Neural crest cell (in vitro differentiated cells): ENCODE data around the gene FAM13C. TPM values are rescaled to one million over a fixed set of nuclear protein-coding genes. Genes with fewer than 3 reads are reported as not detected.

Source experiments
- DNase-seq: peaks from one replicate; pipeline ENCODE4 v3.0.0; 2021; ENCODE audit warnings: low read depth, mixed read lengths, low spot score
- H3K27ac Mint-ChIP-seq: one replicate; pipeline ENCODE4 v1.8.0; 2021; ENCODE audit warnings: mild to moderate bottlenecking, mixed read lengths; ENCODE audit not compliant: unreplicated experiment
- H3K27me3 Mint-ChIP-seq: 2 replicates; pipeline ENCODE4 v1.8.0; 2021; ENCODE audit warnings: low read depth, mild to moderate bottlenecking, mixed read lengths
- H3K36me3 Mint-ChIP-seq: 2 replicates; pipeline ENCODE4 v1.8.0; 2021; ENCODE audit warnings: low read depth, mild to moderate bottlenecking, mixed read lengths
- H3K4me1 Mint-ChIP-seq: 2 replicates; pipeline ENCODE4 v1.8.0; 2021; ENCODE audit warnings: mixed read lengths
- H3K4me3 Mint-ChIP-seq: one replicate; pipeline ENCODE4 v1.8.0; 2021; ENCODE audit warnings: mild to moderate bottlenecking, mixed read lengths
- H3K9me3 Mint-ChIP-seq: 2 replicates; pipeline ENCODE4 v1.8.0; 2021; ENCODE audit warnings: mixed read lengths
- CTCF ChIP-seq: fragments of 200-600 bp; sonication (generic); conservative IDR thresholded peaks from 2 replicates; pipeline ENCODE4 v1.5.0; 2021; ENCODE audit warnings: antibody characterized with exemption, mild to moderate bottlenecking
- total RNA-seq: library from RNA; stranded (reverse); gene quantifications from 2 replicates; pipeline ENCODE4 v1.2.1, GENCODE V29; 2021

Gene FAM13C
- total RNA-seq, 1 donor from 2014 or later, result 2.9 TPM

GRCh38 chr10:59310324-59310914 is 51.9 kb downstream of the FAM13C start:
- DNase-seq, result no peak
- Mint-ChIP-seq H3K9me3 (peaks cover 3% of the 10 kb centered on the region), H3K36me3 (no peaks in the 10 kb centered on the region), H3K4me3 (no peak overlapping the region), H3K27me3 (no peaks in the 10 kb centered on the region), H3K27ac (peak overlapping the region; percentile 21), H3K4me1 (no peaks in the 10 kb centered on the region)
- TF ChIP-seq CTCF, result no peak

DNA sequence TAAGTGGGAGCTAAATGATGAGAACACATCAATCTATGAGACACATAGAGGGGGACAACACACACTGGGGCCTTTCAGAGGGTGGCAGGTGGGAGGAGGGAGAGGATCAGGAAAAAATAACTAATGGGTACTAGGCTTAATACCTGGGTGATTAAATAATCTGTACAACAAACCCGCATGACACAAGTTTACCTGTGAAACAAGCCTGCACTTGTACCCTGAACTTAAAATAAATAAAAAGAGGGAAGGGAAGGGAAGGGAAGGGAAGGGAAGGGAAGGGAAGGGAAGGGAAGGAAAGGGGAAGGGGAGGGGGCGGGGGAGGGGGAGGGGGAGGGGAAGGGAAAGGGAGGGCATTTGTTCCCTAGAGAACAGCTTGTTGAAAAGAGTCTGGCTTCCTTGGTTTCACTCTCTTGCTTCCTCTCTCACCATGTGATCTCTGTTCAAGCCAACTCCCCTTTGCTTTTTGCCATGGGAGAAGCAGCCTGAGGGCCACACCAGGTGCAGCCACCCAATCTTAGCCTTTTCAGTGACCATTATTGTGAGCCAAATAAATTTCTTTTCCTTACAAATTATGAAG is 57.7 kb downstream of the FAM13C start:
- peaks cover 3% of the 10 kb centered on the region for H3K9me3 Mint-ChIP-seq
- DNase-seq, result no peak
- no peaks in the 10 kb centered on the region for H3K27me3 Mint-ChIP-seq
- TF ChIP-seq CTCF, result no peak
- no peak overlapping the region for H3K4me3 Mint-ChIP-seq
- H3K36me3 Mint-ChIP-seq, result no peaks in the 10 kb centered on the region
- no peaks in the 10 kb centered on the region for H3K4me1 Mint-ChIP-seq
- peak overlapping the region; percentile 44 for H3K27ac Mint-ChIP-seq

DNA sequence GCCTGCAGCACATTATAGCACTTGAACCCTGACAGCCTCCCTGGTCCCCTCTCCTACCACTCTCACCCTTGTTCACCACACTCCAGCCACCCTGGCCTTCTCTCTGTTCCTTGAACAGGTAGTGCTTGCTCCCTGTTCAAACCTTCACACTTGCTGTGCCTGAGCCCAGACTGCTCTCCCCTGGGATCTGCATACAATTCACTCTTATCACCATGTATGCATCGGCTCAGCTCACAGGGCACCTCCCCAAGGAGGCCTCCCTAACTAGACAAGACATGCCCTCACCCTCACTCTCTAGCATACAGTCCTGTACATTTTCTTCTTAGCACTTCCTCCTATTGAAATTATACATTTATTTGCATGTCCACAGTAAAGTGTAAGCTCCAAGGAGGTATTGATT is 59.3 kb downstream of the FAM13C start:
- DNase-seq, result no peak
- no peak overlapping the region for H3K27ac Mint-ChIP-seq
- TF ChIP-seq CTCF, result no peak
- no peaks in the 10 kb centered on the region for H3K4me1 Mint-ChIP-seq
- H3K4me3 Mint-ChIP-seq, result no peak overlapping the region
- no peaks in the 10 kb centered on the region for H3K27me3 Mint-ChIP-seq
- H3K9me3 Mint-ChIP-seq, result no peaks in the 10 kb centered on the region
- H3K36me3 Mint-ChIP-seq, result no peaks in the 10 kb centered on the region

DNA sequence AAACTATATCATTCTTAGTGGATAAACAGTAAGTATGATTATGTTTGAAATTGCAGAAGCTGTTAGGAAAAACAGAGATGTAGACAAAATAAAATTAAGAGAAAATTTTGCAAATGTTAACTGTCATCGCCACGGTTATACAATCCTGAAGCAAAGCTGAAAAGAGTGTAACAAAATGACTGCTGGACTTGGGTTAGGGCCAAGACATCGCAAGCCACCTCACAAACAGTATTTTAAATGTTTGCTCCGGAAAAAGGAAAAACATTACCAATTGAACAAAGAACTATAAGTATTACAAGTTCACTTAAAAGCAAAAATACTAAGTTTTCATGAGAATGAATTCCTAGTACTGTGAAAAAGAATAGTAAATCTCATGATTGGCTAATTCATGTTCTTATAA is 60.0 kb downstream of the FAM13C start:
- H3K4me1 Mint-ChIP-seq, result no peaks in the 10 kb centered on the region
- no peak for TF ChIP-seq CTCF
- H3K36me3 Mint-ChIP-seq, result no peaks in the 10 kb centered on the region

GRCh38 chr10:59301067-59301754 is 61.1 kb downstream of the FAM13C start:
- no peak overlapping the region for H3K27ac Mint-ChIP-seq
- TF ChIP-seq CTCF, result no peak
- H3K4me1 Mint-ChIP-seq, result peaks cover under 1% of the 10 kb centered on the region
- H3K36me3 Mint-ChIP-seq, result no peaks in the 10 kb centered on the region
- H3K27me3 Mint-ChIP-seq, result no peaks in the 10 kb centered on the region
- H3K4me3 Mint-ChIP-seq, result no peak overlapping the region
- H3K9me3 Mint-ChIP-seq, result peaks cover under 1% of the 10 kb centered on the region
- no peak for DNase-seq

More for the DNA sequence above, 60.0 kb downstream of the FAM13C start:
- Mint-ChIP-seq H3K9me3 (no peaks in the 10 kb centered on the region), H3K27ac (no peak overlapping the region), H3K27me3 (no peaks in the 10 kb centered on the region), H3K4me3 (no peak overlapping the region)
- DNase-seq, result no peak
